ENCODE measurements around the gene PLEKHH1.
"Not testable (repeated sequence)": the region's sequence is repeated elsewhere in the genome, so short reads cannot be mapped to it uniquely, and the experiment has no call there.

The PLEKHH1 gene

DNA sequence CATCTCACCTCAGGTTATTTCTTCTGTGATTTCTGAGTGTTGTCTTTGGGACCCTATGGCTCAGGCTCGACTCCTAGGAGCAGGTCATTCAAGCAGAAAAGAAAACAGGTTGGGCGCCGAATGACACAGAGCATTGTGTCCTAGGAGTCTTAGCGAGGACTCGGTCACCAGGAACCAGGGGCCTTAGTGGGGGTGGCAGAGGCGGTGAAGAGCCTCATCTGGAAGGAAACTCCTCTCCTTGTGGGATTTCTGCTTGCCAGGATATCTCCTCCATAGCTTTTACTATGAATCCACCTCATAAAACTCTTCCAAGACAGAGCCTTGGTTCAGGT is 630 bp downstream of the PLEKHH1 start:
- DNase-seq (ENCODE audit: low spot score), result no peak

DNA sequence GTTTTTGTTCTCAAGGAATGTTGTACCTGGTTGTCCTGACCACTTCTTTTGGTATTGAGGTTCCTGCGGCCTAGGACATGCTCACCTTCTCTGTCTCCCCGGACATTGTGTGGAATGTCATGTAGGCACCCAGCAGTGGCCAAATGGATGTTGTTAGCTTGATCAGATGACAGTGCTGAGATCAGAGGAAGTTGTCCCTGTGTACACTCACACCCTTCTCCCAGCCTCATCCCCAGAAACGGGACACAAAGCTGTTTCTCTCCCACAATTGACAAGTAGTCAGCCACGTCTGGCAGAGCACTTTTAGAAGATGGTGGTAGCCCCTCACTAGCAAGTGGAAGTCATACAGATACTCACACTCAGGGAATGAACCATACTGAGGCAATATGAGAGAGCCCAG is 3.0 kb downstream of the PLEKHH1 start:
- DNase-seq (ENCODE audit: low spot score), result no peak

DNA sequence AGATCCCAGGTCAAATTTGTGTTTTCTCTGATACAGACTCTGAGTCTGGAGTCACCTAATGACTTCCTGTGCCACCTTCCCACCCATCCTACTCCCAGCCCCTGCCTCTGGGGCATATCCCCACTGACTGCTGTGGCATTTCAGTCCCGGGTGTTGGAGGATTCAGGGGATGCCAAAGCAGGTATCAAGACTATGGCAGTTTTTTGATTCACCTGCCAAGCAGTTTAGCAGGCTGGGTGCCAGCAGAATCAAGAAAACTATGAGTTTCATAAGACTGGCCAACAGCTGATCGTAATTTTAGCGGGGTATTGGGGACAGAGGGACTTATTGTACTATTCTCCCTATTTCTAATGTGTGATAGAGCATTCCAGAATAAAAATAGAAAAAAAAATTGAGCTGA is 4.6 kb downstream of the PLEKHH1 start:
- DNase-seq (ENCODE audit: low spot score), result no peak

DNA sequence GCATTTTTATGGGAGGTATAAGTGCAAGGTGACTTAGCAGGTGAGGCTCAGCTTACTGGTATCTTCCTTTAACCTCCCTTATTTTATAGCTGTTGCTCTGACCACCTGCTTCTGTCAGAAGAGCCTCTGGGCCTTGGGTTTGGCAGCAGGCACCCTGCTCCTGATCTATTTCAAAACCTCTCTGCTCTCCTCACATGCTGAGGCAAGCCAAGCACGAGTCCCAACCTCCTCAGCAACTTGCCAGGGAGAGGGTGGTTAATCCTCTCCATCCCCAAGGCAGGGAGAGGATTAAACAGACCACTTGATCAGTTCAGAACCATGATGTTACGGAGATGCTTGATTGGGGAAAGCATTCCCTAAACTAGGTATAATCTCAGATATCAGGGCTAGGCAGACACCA is 5.4 kb downstream of the PLEKHH1 start:
- DNase-seq (ENCODE audit: low spot score), result no peak

DNA sequence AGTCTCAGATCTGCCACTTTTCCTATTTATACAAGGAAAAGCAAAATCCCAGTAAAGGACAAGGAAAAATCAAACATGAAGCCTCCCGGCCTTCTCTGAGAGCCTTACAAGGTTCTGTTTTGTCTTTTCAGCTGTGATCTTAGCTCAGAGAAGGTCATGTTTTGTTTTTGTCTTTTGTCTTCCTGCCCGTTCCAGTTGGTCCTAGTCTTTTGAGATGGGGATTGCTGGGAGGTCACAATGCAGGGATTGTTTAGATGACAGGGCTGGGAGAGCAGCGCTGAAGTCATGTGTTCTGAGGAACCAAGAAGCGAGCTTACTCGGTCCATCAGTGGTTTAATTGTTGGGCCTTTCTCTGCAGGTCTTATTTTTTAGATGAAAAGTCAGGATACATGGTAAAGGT is 6.0 kb downstream of the PLEKHH1 start:
- DNase-seq (ENCODE audit: low spot score), result no peak

DNA sequence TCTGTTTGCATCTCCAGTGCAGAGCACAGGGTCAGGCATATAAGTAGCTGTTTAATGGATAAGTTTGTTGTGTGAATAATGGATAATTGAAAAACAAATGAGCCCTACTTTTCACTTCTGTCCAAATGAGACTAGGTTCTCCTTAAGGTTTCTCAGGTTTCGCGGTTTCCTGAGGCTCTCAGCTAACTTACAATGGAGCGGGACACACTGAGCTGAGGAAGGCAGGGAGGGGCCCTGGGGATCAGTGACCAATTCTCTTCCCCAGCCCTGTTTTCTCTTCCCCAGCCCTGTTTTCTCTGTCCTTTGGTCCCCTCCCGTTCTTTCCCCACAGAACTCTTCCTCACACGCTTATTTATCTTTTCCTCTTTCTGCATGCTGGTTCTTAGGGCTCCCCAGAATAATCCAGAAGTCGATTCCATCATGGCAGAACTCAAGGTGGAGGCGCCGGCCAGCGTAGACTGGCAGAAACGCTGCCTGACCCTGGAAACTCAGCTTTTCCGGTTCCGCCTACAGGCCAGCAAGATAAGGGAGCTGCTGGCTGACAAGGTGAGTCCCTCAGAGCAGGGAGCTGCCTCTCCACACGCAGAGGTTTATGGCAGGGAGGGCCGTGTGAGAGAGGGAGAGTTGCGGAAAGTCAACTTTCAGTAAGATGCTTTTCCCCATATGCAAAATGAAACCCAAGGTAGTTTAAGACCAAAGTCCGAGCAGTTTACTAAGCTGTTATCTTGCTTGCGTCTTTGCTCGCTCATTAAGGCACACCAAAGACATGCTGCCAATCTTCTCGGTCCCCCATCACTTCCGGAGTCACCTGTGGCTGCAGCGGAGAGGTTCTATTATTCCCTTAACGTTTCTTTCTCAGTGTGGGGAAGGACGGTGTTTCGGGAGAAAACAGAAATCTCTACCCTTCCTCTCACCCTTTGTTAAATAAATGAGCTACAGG is 8.6 kb downstream of the PLEKHH1 start:
- no peak for DNase-seq (ENCODE audit: low spot score)

DNA sequence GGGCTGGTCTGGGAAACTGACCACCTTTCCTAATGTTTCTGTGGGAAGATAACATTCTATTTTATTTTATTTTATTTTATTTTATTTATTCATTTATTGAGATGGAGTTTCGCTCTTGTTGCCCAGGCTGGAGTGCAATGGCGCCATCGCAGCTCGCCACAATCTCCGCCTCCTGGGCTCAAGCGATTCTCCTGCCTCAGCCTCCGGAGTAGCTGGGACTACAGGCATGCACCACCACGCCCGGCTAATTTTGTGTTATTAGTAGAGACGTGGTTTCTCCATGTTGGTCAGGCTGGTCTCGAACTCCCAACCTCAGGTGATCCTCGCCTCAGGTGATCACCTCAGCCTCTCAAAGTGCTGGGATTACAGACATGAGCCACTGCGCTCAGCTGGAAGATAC is 9.5 kb downstream of the PLEKHH1 start:
- DNase-seq (ENCODE audit: low spot score), result not testable (repeated sequence)

DNA sequence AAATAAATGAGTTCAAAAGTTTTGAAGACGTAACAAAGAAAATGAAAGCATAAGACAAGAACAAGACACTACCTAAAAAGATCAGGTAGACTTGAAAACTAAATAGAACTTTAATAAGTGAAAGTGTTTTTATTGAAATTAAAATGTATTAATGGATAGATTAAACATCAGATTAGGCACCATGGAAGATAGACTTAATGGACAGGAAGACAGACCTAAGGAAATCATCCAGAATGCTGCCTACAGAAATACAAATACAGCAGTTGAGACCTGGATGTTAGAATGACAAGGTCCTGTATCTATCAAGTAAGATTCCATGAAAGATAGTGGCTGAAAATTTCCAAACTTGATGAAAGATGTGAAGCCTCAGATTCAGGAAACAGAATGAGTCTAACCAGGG is 11.5 kb downstream of the PLEKHH1 start:
- no peak for DNase-seq (ENCODE audit: low spot score)

DNA sequence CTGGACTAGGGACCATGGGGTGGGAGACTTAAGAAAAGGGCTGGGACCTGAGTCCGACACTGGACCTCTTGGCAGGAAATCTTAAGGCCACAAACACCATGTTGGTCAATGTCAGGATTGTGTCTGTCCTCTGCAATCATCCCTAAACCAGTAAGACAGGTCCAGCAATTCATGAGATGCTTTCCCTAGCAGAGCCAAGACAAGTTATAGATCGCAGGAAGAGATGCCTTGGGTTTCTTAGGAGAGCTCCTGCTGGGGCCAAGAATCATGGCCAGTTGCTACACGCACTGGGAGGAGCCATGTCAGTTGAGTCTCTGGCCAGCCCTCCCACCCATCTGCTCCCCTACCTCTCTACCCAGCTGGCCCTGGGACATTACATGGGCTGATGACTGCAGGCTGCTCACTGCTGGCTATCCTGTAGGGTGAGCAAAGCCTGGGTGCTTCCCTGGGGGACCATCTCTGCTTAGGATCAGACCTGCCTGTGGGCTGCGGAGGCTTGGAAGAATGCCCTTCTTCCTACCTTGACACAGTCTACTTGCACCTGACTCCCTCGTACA is 14.2 kb downstream of the PLEKHH1 start:
- DNase-seq (ENCODE audit: low spot score), result no peak

DNA sequence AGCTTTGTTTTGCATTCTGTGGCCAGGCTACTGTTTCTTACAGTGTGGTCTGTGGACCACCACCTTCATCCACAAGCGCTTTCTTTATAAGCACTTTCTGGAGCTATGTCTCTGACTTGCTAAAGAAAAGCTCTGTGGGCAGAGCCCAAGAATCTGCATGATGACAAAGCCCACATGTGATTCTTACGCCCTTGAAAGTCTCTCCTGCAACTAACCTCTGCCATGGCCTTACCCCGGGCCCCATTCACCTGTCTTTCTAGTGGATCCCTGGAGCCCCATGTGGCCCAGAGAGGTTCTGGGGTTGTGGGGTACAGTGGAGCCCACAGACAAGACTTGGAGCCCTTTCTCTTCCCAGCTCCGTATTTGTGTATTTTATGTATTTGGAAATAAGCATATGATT is 16.6 kb downstream of the PLEKHH1 start:
- no peak for DNase-seq (ENCODE audit: low spot score)

DNA sequence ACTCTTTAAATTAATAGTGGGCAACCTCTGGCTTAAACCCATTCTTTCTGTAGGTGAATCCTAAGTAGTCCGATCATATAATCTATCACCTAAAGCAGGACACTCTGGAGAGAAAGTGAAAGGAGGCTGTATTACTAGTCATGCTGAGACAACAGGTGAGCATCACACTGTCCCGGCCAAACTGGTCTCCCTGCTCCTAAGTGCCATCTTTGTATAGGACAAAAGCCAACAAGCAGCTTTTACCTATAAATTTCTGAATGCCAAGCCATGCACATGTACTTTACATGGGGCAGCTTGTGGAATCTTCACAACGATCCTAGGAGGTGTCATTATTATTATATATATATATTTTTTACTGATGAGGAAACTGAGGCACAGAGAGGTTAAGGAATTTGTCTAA is 18.0 kb downstream of the PLEKHH1 start:
- no peak for DNase-seq (ENCODE audit: low spot score)

DNA sequence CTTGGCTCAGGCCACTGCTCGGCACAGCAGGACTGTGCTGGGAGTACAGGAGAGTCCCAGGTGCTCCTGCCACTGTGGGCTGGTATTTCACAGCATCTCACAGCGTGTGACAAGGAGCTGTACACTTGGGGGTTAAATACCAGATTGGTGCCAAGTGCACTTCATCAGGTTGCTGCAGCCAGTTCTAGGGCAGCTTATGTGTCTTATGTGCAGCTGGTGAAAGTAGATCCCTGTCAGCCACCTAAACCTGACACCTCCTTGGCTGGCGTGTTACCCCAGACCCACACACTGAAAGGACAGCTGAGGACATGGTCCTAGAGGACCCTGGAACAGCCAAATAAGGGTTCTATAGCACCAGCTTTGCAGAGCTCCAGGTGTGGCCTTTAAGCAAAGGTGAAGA is 18.9 kb downstream of the PLEKHH1 start:
- no peak for DNase-seq (ENCODE audit: low spot score)

DNA sequence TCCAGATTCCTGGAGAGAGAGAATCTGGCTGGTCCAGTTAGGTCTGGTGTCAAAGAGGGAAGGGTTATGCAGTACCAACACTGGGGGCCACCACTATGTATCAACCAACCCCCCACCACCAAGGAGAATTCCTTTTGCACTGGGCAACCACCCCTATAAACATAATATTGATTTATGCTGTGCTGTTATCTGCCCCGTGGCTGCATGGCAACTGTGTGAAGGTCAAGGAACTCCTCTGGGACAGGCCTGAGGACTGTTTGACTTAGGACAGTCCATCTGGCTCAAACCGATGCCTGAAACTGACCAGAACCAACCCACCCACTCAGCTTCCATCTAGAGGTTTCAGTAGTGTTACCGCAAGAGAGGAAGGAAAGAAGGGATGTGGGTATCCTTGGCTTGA is 20.5 kb downstream of the PLEKHH1 start:
- DNase-seq (ENCODE audit: low spot score), result no peak

DNA sequence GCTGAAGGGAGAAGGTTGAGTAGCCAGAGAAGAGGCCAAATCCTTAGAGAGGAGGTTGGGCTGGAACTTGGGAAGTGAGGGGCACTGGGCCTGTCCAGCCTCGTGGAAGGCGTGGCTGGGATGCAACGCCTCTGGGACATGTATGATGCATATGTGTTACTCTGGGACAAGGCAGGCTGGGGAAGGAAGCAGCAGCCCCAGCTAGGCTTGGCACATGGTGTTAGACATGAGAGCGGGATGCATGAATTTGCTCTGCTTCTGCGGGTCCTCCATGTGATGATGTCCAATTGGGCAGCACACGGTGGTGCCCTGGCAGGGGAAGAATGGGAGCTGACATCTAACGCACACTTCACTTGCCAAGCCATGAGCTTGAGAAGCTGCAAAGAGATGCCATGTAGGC is 21.3 kb downstream of the PLEKHH1 start:
- no peak for DNase-seq (ENCODE audit: low spot score)

DNA sequence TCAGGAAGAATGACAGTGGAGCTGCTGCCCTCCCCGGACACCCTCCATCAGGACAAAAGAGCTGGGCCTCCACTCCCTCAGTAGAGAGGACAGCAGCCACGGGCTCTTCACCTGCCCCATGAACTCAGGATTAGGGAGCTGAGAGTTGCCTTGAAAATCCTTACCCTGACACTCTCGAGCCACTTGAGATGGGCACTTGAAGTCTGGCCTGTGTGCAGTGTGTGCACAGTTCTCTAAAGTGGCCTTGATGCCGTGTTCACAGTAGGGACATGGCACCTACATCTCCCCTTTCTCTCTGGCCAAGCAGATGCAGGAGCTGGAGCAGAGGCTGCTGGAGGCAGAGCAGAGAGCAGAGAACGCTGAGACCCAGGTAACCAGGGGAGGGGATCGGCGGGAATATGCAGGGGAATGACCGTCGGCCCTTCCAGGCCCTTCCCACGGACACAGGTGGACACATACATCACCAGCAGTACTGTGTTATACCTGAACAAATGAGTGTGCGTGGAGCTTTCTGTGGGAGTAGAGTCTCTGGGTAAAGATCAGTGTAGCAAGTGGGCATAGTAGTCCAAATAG is 22.5 kb downstream of the PLEKHH1 start:
- DNase-seq (ENCODE audit: low spot score), result no peak

DNA sequence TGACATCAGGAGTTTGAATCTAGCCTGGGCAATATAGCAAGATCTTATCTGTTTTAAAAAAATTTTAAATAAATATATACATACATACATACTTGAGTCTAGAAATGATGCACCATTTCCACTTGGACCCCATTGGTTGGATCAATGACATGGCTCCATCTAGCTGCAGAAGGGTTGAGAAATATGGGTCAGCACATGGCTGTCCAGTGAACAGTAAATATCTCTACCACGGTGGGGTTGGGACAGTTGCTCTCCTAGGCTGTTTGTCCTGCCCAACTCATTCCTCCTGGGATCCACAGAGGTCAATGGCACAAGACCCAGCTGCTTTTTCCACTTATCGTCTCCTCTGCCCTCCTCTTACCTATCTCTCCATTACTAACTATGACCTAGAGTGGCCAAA is 23.6 kb downstream of the PLEKHH1 start:
- no peak for DNase-seq (ENCODE audit: low spot score)

DNA sequence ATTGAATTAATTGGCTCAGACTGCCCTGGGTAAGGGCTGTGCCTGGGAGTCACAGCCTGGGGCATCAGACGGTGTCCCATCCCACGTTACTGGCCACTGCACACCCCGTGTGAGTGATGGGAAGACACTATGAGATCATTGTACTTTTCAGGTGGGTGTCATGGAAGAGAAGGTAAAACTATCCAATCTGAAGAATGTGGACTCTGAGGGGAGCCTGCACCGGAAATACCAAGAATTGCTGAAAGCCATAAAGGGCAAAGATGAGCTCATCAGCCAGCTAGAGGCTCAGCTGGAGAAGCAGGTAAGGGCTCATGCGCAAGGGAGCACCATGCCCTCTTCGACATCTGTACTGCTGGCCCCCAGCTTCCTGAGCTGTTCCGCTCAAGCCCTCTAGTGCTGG is 24.0 kb downstream of the PLEKHH1 start:
- no peak for DNase-seq (ENCODE audit: low spot score)

DNA sequence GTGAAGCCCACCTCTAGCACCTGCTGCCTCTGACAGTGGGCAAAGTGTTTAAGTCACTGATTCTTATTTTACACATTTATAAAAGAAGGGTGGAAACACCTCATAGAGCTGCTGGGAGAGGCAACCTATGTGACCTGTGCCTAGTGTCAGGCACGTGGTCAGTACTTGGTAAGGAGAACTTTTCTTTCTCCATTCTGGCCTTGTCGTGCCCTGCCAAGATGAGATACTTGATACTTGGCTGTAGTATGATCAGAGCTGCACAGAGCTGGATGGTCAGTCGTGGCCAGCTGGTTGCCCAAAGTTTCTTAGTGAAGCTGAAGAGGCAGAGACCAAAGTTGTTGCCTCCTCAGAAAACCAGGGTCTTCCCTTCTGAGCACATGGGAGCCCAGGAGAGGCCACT is 24.6 kb downstream of the PLEKHH1 start:
- DNase-seq (ENCODE audit: low spot score), result no peak

DNA sequence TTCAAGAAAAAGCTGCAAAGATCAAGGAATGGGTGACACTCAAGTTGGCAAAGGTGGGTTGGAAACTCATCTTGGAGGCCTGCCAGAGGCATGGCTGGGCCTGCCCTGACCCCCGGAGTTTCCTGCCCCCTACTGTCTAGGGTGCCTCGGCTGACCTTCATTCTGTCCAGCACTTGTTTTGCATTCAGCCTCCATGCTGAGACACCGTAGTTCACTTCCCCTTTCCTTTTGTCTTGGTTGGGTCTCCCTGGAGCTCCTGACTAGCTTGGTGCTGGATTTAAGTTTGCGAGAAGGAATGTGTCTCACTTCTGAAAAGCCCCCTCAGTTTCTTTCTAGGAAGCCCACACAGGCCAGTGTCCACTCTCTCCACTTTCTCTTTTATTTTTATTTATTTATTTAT is 26.5 kb downstream of the PLEKHH1 start:
- no peak for DNase-seq (ENCODE audit: low spot score)

DNA sequence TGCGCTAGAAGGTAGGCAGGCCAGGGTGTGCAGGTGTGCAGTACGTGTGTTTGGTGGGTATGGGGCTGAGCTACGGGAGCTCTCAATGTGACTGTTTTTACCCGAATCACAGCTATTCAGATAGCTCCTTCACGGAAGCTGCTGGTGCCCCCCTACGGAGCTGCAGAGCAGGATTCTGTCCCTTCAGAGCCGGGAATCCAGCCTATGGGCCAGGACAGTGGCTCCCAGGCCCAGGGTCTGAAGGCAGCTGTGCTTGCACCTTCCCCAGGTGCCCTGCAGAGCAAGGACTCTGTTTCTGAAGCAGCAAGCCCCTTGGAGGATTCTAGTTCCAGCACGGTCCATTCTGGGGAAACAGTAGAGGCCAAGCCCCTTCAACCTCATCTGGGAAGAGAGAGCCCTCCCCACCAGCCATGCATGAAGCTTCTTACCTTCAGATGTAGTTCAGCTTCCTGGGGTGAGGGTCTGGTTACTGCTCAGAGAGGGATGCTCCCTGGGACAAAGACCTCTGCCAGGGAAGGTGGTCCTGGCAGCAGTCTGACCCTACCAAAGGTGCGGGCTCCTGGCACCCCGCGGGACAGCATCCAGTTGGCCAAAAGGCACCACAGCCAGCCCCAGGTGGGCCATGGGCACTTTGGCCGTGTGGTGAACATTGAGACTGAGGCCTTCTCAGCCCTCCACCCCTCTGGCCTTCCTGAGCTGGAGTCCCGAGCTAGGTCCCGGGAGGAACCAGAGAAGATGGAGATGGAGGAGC is 29.1 kb downstream of the PLEKHH1 start:
- no peak for DNase-seq (ENCODE audit: low spot score)

DNA sequence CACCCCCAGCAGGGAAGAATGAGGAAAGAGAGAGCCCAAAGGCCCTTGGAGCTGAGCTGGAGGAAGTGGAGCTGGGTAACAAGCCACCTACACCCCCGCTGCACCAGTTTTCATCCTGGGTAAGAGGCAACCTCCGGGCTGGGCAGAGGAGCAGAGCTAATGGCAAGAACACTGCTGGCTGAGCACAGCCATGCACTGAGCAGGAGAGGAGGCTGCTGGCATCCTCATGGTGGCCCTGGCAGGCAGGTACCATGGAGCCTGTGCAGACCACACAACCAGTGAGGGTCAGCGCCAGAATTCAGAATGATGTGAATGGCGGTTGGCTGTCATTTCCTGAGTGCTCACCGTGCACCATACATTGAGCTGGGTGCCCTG is 29.7 kb downstream of the PLEKHH1 start:
- DNase-seq (ENCODE audit: low spot score), result no peak

DNA sequence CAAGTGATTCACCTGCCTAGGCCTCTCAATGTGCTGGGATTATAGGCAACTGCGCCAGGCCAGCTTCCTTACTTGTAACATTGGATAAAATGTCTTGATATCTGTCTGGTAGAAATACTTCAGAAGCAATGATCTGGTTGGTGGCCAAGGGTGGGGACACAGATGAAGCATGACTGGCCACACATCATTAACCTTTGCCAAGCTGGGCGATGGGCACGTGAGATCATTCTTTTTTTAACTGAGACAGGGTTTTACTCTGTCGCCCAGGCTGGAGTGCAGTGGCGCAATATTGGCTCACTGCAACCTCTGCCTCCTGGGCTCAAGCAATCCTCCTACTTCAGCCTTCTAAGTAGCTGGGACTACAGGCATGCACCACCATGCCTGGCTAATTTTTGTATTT is 31.1 kb downstream of the PLEKHH1 start:
- no peak for DNase-seq (ENCODE audit: low spot score)

DNA sequence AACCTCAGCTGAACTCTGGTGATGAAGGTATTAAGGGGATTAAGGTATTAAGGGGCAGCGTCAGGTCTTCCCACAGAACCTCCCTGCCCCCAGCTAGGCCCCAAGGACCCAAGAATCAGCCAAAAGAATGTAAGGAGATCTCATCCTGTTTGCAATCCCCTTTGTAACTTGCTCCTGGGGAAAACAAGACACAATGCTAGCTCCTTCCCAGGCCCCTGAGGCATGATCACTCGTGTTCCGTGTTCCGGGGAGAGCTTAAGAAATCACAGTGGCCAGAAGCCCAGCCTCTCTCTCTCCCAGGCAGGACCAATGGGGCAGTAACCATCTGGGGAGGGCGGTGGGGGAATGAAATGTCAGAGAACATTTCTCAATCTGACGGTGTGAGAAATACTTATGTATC is 33.8 kb downstream of the PLEKHH1 start:
- no peak for DNase-seq (ENCODE audit: low spot score)
